ENCODE data around the gene ZNF3.

ZNF3 gene

DNA sequence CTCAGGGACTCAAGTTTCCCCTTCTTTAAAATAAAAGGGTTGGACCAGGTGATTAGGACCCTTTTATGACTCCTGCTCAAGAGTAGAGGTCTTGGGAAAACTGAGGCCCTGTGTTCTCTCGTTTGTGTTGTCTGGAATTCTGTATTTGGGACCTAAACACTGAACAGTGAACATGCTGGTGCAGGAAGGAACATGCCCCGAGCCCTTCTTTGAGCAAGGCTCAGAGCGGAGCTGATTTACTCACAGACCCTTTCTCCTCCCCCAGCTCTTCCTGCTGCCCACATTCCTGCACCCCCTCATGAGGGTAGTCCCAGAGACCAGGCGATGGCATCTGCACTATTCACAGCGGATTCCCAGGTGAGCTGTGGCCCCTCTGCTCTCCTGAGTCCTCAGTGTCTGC is 51.9 kb downstream of the ZNF3 start:
- DNase-seq (ENCODE audit: low spot score): no peak
- TF ChIP-seq, protein P1, sequence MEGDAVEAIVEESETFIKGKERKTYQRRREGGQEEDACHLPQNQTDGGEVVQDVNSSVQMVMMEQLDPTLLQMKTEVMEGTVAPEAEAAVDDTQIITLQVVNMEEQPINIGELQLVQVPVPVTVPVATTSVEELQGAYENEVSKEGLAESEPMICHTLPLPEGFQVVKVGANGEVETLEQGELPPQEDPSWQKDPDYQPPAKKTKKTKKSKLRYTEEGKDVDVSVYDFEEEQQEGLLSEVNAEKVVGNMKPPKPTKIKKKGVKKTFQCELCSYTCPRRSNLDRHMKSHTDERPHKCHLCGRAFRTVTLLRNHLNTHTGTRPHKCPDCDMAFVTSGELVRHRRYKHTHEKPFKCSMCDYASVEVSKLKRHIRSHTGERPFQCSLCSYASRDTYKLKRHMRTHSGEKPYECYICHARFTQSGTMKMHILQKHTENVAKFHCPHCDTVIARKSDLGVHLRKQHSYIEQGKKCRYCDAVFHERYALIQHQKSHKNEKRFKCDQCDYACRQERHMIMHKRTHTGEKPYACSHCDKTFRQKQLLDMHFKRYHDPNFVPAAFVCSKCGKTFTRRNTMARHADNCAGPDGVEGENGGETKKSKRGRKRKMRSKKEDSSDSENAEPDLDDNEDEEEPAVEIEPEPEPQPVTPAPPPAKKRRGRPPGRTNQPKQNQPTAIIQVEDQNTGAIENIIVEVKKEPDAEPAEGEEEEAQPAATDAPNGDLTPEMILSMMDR (IDR thresholded peaks at IDR 0.05; ENCODE audit: borderline replicate concordance, control extremely low read depth, extremely low read depth, insufficient read depth, missing control alignments): no peak
- in situ Hi-C loops (cut with MboI; ENCODE audit: low sequenced_read_pairs, unreplicated experiment): no loop called here

DNA sequence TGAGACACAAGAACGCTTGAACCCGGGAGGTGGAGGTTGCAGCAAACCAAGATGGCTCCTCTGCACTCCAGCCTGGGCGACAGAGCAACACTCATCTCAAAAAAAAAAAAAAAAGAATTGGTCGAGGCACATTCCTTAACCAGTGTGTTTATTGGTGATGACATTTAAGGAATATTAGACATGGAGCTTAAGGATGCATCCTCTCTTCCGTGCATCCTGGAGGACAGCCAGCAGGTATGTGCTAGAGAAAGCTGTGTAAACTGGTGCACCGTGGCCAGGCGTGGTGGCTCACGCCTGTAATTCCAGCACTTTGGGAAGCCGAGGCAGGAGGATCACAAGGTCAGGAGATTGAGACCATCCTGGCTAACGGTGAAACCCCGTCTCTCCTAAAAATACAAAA is 54.3 kb downstream of the ZNF3 start:
- in situ Hi-C loops (cut with MboI; ENCODE audit: low sequenced_read_pairs, unreplicated experiment): no loop called here
- no peak for DNase-seq (ENCODE audit: low spot score)
- TF ChIP-seq, protein P1 (IDR thresholded peaks at IDR 0.05; ENCODE audit: borderline replicate concordance, control extremely low read depth, extremely low read depth, insufficient read depth, missing control alignments): no peak

DNA sequence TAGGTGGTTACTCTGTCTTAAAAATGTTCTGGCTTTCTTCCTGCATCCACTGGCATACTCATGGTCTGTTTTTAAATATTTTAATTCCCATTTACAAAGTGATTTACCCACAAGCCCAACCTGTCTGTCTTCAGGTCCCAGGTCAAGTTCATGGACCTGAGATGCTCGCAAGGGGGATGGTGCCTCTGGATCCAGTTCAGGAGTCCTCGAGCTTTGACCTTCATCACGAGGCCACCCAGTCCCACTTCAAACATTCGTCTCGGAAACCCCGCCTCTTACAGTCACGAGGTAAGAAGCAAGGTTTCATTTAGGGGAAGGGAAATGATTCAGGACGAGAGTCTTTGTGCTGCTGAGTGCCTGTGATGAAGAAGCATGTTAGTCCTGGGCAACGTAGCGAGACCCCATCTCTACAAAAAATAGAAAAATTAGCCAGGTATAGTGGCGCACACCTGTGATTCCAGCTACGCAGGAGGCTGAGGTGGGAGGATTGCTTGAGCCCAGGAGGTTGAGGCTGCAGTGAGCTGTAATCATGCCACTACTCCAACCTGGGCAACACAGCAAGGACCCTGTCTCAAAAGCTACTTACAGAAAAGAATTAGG is 57.4 kb downstream of the ZNF3 start:
- TF ChIP-seq, protein P1 (IDR thresholded peaks at IDR 0.05; ENCODE audit: borderline replicate concordance, control extremely low read depth, extremely low read depth, insufficient read depth, missing control alignments): no peak
- no peak for DNase-seq (ENCODE audit: low spot score)
- in situ Hi-C loops (cut with MboI; ENCODE audit: low sequenced_read_pairs, unreplicated experiment): no loop called here

DNA sequence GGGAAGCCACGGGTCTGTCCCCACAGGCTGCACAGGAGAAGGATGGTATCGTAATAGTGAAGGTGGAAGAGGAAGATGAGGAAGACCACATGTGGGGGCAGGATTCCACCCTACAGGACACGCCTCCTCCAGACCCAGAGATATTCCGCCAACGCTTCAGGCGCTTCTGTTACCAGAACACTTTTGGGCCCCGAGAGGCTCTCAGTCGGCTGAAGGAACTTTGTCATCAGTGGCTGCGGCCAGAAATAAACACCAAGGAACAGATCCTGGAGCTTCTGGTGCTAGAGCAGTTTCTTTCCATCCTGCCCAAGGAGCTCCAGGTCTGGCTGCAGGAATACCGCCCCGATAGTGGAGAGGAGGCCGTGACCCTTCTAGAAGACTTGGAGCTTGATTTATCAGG is 58.0 kb downstream of the ZNF3 start:
- in situ Hi-C loops (cut with MboI; ENCODE audit: low sequenced_read_pairs, unreplicated experiment): no loop called here
- TF ChIP-seq, protein P1 (IDR thresholded peaks at IDR 0.05; ENCODE audit: borderline replicate concordance, control extremely low read depth, extremely low read depth, insufficient read depth, missing control alignments): no peak

GRCh38 chr7:100022621-100023020 is 58.9 kb downstream of the ZNF3 start:
- TF ChIP-seq, protein P1 (IDR thresholded peaks at IDR 0.05; ENCODE audit: borderline replicate concordance, control extremely low read depth, extremely low read depth, insufficient read depth, missing control alignments): no peak
- DNase-seq (ENCODE audit: low spot score): no peak
- in situ Hi-C loops (cut with MboI; ENCODE audit: low sequenced_read_pairs, unreplicated experiment): no loop called here

More for the DNA sequence above, 58.0 kb downstream of the ZNF3 start:
- DNase-seq (ENCODE audit: low spot score): no peak

GRCh38 chr7:100021297-100021696 is 60.2 kb downstream of the ZNF3 start:
- no peak for DNase-seq (ENCODE audit: low spot score)
- TF ChIP-seq, protein P1 (IDR thresholded peaks at IDR 0.05; ENCODE audit: borderline replicate concordance, control extremely low read depth, extremely low read depth, insufficient read depth, missing control alignments): no peak
- in situ Hi-C loops (cut with MboI; ENCODE audit: low sequenced_read_pairs, unreplicated experiment): no loop called here

Data from GM13976 (cell line).